ENCODE data around the gene DGKZ. TPM values are rescaled to one million over a fixed set of nuclear protein-coding genes. Genes with fewer than 3 reads are reported as not detected.
A peak's percentile ranks its signal among the peaks of the same experiment; 100 is the strongest.

The DGKZ gene
- total and polyA plus RNA-seq, 10 of the 15 experiments (the other 5 are each of a cell fraction or from before 2014, with no cell fraction given) = 0.50 to 78.4 (median 39.5) TPM

DNA sequence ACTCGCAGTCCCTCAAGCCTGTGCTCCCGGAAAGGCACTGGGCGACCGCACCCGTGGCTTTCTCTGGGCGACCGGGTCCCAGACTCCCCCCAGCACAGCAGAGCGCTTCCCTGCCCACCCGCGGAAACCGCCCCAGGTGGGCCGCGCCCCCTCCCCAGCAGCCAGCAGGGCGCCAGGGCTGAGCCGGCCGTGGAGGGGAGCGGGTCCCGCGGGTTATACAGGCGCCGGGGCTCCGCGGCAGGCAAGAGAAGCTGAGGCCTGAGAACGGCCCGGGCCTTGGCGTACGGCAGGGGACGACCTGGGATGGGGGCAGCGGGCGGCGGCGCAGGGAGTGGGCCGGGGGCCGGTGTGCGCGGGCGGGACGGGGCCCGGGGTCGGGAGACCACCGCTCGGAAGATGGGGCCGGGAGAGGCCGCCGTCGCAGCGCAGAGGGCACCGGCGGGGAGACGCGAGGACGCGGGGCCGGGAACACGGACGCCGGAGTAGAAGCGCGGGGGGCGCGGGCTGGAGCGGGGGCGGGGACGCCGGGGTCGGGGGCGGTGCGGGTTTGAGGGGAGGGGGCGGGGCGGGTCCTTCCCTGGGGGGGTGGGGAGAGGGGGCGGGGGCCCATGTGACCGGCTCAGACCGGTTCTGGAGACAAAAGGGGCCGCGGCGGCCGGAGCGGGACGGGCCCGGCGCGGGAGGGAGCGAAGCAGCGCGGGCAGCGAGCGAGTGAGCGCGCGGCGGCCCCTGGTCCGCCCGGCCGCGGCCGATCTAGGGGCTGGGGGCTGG is 34.0 kb downstream of the DGKZ start, which contains the start of gene MDK (continued):
- peak in 1 of 2 experiments; percentile 27; a peak in 1 of 3 replicates for TF ChIP-seq EGR1 (IDR thresholded peaks at IDR 0.05; ENCODE audit: borderline replicate concordance in 1 of 2, low read depth in 2 of 2, low read length in 2 of 2)
- peak; percentile 11 for TF ChIP-seq MEF2B (IDR thresholded peaks at IDR 0.05; ENCODE audit: partially characterized antibody, poor library complexity, severe bottlenecking)
- TF ChIP-seq, protein P1, sequence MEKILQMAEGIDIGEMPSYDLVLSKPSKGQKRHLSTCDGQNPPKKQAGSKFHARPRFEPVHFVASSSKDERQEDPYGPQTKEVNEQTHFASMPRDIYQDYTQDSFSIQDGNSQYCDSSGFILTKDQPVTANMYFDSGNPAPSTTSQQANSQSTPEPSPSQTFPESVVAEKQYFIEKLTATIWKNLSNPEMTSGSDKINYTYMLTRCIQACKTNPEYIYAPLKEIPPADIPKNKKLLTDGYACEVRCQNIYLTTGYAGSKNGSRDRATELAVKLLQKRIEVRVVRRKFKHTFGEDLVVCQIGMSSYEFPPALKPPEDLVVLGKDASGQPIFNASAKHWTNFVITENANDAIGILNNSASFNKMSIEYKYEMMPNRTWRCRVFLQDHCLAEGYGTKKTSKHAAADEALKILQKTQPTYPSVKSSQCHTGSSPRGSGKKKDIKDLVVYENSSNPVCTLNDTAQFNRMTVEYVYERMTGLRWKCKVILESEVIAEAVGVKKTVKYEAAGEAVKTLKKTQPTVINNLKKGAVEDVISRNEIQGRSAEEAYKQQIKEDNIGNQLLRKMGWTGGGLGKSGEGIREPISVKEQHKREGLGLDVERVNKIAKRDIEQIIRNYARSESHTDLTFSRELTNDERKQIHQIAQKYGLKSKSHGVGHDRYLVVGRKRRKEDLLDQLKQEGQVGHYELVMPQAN (conservative IDR thresholded peaks at IDR 0.05) = peak; percentile 23
- no peak for TF ChIP-seq BMI1 (IDR thresholded peaks at IDR 0.05; ENCODE audit: borderline replicate concordance)
- TF ChIP-seq POLR2A (IDR thresholded peaks at IDR 0.05; ENCODE audit: low read depth, low read length) = peak; percentile 62; the same call in 1 of the 2 replicates

DNA sequence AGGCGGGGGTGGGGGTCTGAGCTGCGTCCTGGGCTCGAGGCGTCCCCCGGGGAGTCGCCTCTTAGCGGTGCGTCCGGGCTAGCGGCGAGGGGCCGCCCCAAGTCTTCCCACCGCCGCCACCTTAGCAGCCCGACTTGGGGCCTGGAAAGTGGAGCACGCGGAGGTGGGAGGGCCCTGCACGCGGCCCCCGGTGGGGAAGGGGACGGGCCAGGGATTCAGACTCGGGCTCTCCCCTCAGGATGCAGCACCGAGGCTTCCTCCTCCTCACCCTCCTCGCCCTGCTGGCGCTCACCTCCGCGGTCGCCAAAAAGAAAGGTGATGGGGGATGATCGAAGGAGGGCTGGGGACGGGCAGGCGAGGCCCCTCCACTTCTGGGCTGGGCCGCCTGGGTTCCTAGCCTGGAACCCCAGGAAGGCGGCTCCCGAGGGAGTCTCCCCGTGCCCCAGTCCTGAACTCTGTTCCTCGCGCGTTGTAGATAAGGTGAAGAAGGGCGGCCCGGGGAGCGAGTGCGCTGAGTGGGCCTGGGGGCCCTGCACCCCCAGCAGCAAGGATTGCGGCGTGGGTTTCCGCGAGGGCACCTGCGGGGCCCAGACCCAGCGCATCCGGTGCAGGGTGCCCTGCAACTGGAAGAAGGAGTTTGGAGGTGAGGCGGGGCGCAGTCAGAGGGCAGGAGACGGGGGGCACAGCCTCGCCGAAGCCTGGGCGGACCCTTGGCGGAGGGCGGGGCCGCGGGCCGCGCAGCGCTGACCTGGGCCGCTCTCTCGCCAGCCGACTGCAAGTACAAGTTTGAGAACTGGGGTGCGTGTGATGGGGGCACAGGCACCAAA is 34.8 kb downstream of the DGKZ start:
- 0 out of 2 replicates have a peak, but pooled peaks have one; percentile 47 for TF ChIP-seq NR2F1 (conservative IDR thresholded peaks at IDR 0.05)
- TF ChIP-seq EED (IDR thresholded peaks at IDR 0.05; ENCODE audit: low read depth) = 0 out of 2 replicates have a peak, but pooled peaks have one; percentile 18
- TF ChIP-seq, protein P2, sequence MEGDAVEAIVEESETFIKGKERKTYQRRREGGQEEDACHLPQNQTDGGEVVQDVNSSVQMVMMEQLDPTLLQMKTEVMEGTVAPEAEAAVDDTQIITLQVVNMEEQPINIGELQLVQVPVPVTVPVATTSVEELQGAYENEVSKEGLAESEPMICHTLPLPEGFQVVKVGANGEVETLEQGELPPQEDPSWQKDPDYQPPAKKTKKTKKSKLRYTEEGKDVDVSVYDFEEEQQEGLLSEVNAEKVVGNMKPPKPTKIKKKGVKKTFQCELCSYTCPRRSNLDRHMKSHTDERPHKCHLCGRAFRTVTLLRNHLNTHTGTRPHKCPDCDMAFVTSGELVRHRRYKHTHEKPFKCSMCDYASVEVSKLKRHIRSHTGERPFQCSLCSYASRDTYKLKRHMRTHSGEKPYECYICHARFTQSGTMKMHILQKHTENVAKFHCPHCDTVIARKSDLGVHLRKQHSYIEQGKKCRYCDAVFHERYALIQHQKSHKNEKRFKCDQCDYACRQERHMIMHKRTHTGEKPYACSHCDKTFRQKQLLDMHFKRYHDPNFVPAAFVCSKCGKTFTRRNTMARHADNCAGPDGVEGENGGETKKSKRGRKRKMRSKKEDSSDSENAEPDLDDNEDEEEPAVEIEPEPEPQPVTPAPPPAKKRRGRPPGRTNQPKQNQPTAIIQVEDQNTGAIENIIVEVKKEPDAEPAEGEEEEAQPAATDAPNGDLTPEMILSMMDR (IDR thresholded peaks at IDR 0.05 in 2 of 3, conservative IDR thresholded peaks at IDR 0.05 in 1 of 3; ENCODE audit: control insufficient read depth in 2 of 3, extremely low read depth in 1 of 3, insufficient read depth in 1 of 3, low read depth in 3 of 3, low read length in 3 of 3) = no peak
- no peak for TF ChIP-seq CBX5 (IDR thresholded peaks at IDR 0.05; ENCODE audit: low read depth)
- peak in 1 of 2 experiments; percentile 37; a peak in 1 of 4 replicates for TF ChIP-seq BHLHE40 (IDR thresholded peaks at IDR 0.05; ENCODE audit: borderline replicate concordance in 1 of 2, low read depth in 2 of 2, low read length in 1 of 2)
- ChIA-PET POLR2A (no interaction called here), RAD21 (ENCODE audit: unreplicated experiment) (interaction anchor here (1.0 kb wide), 1 partner anchor 98 kb away, joined by 3 read pairs; no protein-coding TSS in a partner anchor), SMC1A (ENCODE audit: uncharacterized antibody, unreplicated experiment) (no interaction called here), CTCF (interaction anchor here (1.2 to 1.8 kb wide), 5 partner anchors 12 to 172 kb away, joined by 3 to 9 read pairs (median 5); no protein-coding TSS in a partner anchor)
- Histone ChIP-seq H3K27me3 (replicated peaks in 1 of 2; ENCODE audit: control insufficient read depth in 2 of 2, insufficient read depth in 2 of 2, low read length in 1 of 2) (peaks cover 6 to 14% of the 10 kb centered on the region in 2 experiments), H3K4me2 (ENCODE audit: control insufficient read depth, insufficient read depth) (peak overlapping the region; percentile 93), H3K4me3 (peak overlapping the region; percentile 50; the same call in 1 of the 2 replicates), H3K36me3 (ENCODE audit: control insufficient read depth in 2 of 2, insufficient read depth in 2 of 2, low read length in 1 of 2) (peaks cover 0 to 3% of the 10 kb centered on the region in 2 experiments; a peak in 2 of 4 replicates), H2AFZ (ENCODE audit: control insufficient read depth, low read depth, low read length) (no peak overlapping the region), H3K4me1 (ENCODE audit: control insufficient read depth, insufficient read depth, low read length) (peaks cover 8% of the 10 kb centered on the region), H3K9ac (ENCODE audit: control insufficient read depth, insufficient read depth, low read length) (peak overlapping the region; percentile 35; the same call in 1 of the 2 replicates), H3K79me2 (ENCODE audit: control insufficient read depth, insufficient read depth, low read length) (no peaks in the 10 kb centered on the region), H3K27ac (ENCODE audit: control insufficient read depth, insufficient read depth) (no peak overlapping the region), H4K20me1 (ENCODE audit: control insufficient read depth, insufficient read depth) (no peaks in the 10 kb centered on the region), H3K9me3 (replicated peaks; ENCODE audit: control insufficient read depth, insufficient read depth, low read length) (no peaks in the 10 kb centered on the region)
- BruUV-seq (replicated peaks) = no TSS peak
- in situ Hi-C loops (cut with MboI) = no loop called here
- DNase-seq (ENCODE audit: low read depth, low spot score) = no peak
- intact Hi-C loops (cut with micrococcal nuclease; ENCODE audit: unreplicated experiment) = no loop called here
- FAIRE-seq = no peak
- ATAC-seq = peak; percentile 20
- WGBS (ENCODE audit: insufficient coverage, insufficient replicate concordance, low lambda C conversion rate, missing lambda C conversion rate) = 16% methylated on average over 64 of the region's 66 CpGs

Data from GM12878 (cell line).